ENCODE measurements around the gene PCBP3.

- TF ChIP-seq POLR2A (IDR thresholded peaks at IDR 0.05) (no peak), CTCF (IDR thresholded peaks at IDR 0.05) (no peak)
These were observed 103.8 kb downstream of the PCBP3 start for GRCh38 chr21:45747233-45747766.
